IMR-90 (cell line): ENCODE results near the gene TANGO6. TPM values are rescaled to one million over a fixed set of nuclear protein-coding genes. Genes with fewer than 3 reads are reported as not detected.

Source experiments
- ATAC-seq: fragments of 200-7000 bp; cut with Tn5 transposase; 2 replicates; pipeline ENCODE4 v1.9.1; 2020; ENCODE audit warnings: low read depth, mild to moderate bottlenecking, moderate library complexity
- BruUV-seq: library from RNA; stranded (reverse); fragments of 400-500 nt; replicated peaks from 2 replicates; lab custom pipeline; 2021; lab: Mats Ljungman, UMichigan
- CTCF ChIA-PET: fragments of 300-600 bp; formaldehyde crosslinking; extraction: SDS; loops from one replicate; lab custom pipeline; 2021; ENCODE audit warnings: antibody characterized with exemption; lab: Yijun Ruan, JAX
- POLR2A ChIA-PET: fragments of 300-600 bp; sonication (Branson Sonifier 250); formaldehyde crosslinking; loops from one replicate; lab custom pipeline; 2022; ENCODE audit warnings: antibody characterized with exemption; ENCODE audit not compliant: unreplicated experiment; lab: Charles Lee
- DNase-seq: peaks from one replicate; pipeline ENCODE4 v3.0.0; 2013
- H2AFZ ChIP-seq: replicated peaks from 2 replicates; pipeline ENCODE3; 2013; ENCODE audit warnings: low read length, mild to moderate bottlenecking; ENCODE audit not compliant: poor library complexity
- H2AK5ac ChIP-seq: 2 replicates; pipeline ENCODE4 v1.6.1; 2013; ENCODE audit warnings: low read depth, low read length, inconsistent platforms
- H2AK9ac ChIP-seq: replicated peaks from 2 replicates; pipeline ENCODE3; 2013; ENCODE audit warnings: mild to moderate bottlenecking, low read depth, low read length, moderate library complexity; ENCODE audit not compliant: poor library complexity
- H2BK120ac ChIP-seq: 2 replicates; pipeline ENCODE4 v1.6.1; 2013; ENCODE audit warnings: low read depth, low read length, inconsistent platforms
- H2BK15ac ChIP-seq: 3 replicates; pipeline ENCODE4 v1.6.1; 2013; ENCODE audit warnings: low read depth, low read length, inconsistent platforms
- H2BK20ac ChIP-seq: 2 replicates; pipeline ENCODE4 v1.6.1; 2013; ENCODE audit warnings: low read depth, mild to moderate bottlenecking, inconsistent platforms, low read length, moderate library complexity
- H2BK5ac ChIP-seq: 2 replicates; pipeline ENCODE4 v1.6.1; 2013; ENCODE audit warnings: mild to moderate bottlenecking, low read depth, low read length, inconsistent platforms; ENCODE audit not compliant: poor library complexity, severe bottlenecking
- H3K14ac ChIP-seq: replicated peaks from 2 replicates; pipeline ENCODE4 v1.6.1; 2013; ENCODE audit warnings: low read depth, low read length, inconsistent platforms
- H3K18ac ChIP-seq: 2 replicates; pipeline ENCODE4 v1.6.1; 2013; ENCODE audit warnings: low read depth, low read length, control low read depth
- H3K23ac ChIP-seq: 2 replicates; pipeline ENCODE4 v1.6.1; 2013; ENCODE audit warnings: low read depth, low read length, inconsistent platforms
- H3K27ac ChIP-seq: 2 replicates; pipeline ENCODE4 v1.5.1; 2013; ENCODE audit warnings: mild to moderate bottlenecking, control low read depth, low read length; ENCODE audit not compliant: insufficient read depth
- H3K27me3 ChIP-seq: 2 replicates; pipeline ENCODE4 v1.6.1; 2013; ENCODE audit warnings: low read length; ENCODE audit not compliant: control insufficient read depth, insufficient read depth
- H3K36me3 ChIP-seq: 2 replicates; pipeline ENCODE4 v1.6.1; 2013; ENCODE audit warnings: low read length, mixed read lengths; ENCODE audit not compliant: control insufficient read depth, insufficient read depth
- H3K4ac ChIP-seq: 2 replicates; pipeline ENCODE4 v1.6.1; 2013; ENCODE audit warnings: low read depth, low read length, inconsistent platforms
- H3K4me1 ChIP-seq: 2 replicates; pipeline ENCODE4 v1.6.1; 2013; ENCODE audit warnings: low read length, mixed read lengths; ENCODE audit not compliant: control insufficient read depth, insufficient read depth
- H3K4me2 ChIP-seq: 2 replicates; pipeline ENCODE4 v1.6.1; 2013; ENCODE audit warnings: low read depth, mild to moderate bottlenecking, control low read depth, low read length, moderate library complexity
- H3K4me3 ChIP-seq: 2 replicates; pipeline ENCODE4 v1.5.1; 2013; ENCODE audit warnings: low read depth, mild to moderate bottlenecking, control low read depth, low read length, moderate library complexity; ENCODE audit not compliant: insufficient read depth
- H3K56ac ChIP-seq: 2 replicates; pipeline ENCODE4 v1.6.1; 2013; ENCODE audit warnings: low read length, inconsistent platforms; ENCODE audit not compliant: insufficient read depth; ENCODE audit errors: extremely low read depth
- H3K79me1 ChIP-seq, 2 experiments: 2 replicates each; pipeline ENCODE4 v1.6.1; 2013; ENCODE audit warnings: low read length in 2 of 2, inconsistent platforms in 1 of 2, low read depth in 1 of 2
- H3K9ac ChIP-seq: 2 replicates; pipeline ENCODE4 v1.6.1; 2013; ENCODE audit warnings: low read depth, low read length, control low read depth
- H3K9me1 ChIP-seq: 2 replicates; pipeline ENCODE4 v1.6.1; 2013; ENCODE audit warnings: low read length, inconsistent platforms; ENCODE audit not compliant: insufficient read depth
- H3K9me3 ChIP-seq: 2 replicates; pipeline ENCODE4 v1.6.1; 2013; ENCODE audit warnings: low read length; ENCODE audit not compliant: control insufficient read depth, insufficient read depth
- H4K20me1 ChIP-seq: 2 replicates; pipeline ENCODE4 v1.6.1; 2013; ENCODE audit warnings: low read length, inconsistent platforms; ENCODE audit not compliant: insufficient read depth
- H4K5ac ChIP-seq: 2 replicates; pipeline ENCODE4 v1.6.1; 2013; ENCODE audit warnings: mild to moderate bottlenecking, low read depth, low read length, control low read depth
- H4K8ac ChIP-seq, 2 experiments: 2 replicates each; pipeline ENCODE4 v1.6.1; 2013; ENCODE audit warnings: low read depth in 2 of 2, low read length in 2 of 2, control low read depth in 1 of 2, inconsistent platforms in 1 of 2
- H4K91ac ChIP-seq: 2 replicates; pipeline ENCODE4 v1.6.1; 2013; ENCODE audit warnings: low read depth, low read length, inconsistent platforms; ENCODE audit not compliant: insufficient read depth
- RAD21 ChIP-seq: IDR thresholded peaks from 2 replicates; pipeline ENCODE4 v1.6.1; 2012; ENCODE audit warnings: low read length, improper control_type of control experiment
- RCOR1 ChIP-seq: IDR thresholded peaks from 2 replicates; pipeline ENCODE4 v1.6.1; 2012; ENCODE audit warnings: mild to moderate bottlenecking, low read length, improper control_type of control experiment; ENCODE audit not compliant: insufficient replicate concordance
- RFX5 ChIP-seq: IDR thresholded peaks from 2 replicates; pipeline ENCODE4 v1.8.0; 2012; ENCODE audit warnings: low read depth, mild to moderate bottlenecking, low read length, moderate library complexity
- USF2 ChIP-seq: fragments of 150-350 bp; IDR thresholded peaks from 2 replicates; pipeline ENCODE4 v1.6.1; 2017; ENCODE audit warnings: mild to moderate bottlenecking, antibody characterized with exemption, low read length, low read depth
- WGBS, 2 experiments: methylation state at CpG; one replicate each; pipeline versions ENCODE4 v1.1.5 to v1.1.7; 2013; ENCODE audit warnings: missing lambda C conversion rate in 2 of 2; ENCODE audit not compliant: insufficient read length in 1 of 2; ENCODE audit errors: extremely low coverage in 2 of 2; 5-methylcytosine and 5-hydroxymethylcytosine counted together
- dilution Hi-C: fragments of 300-500 bp; cut with HindIII; formaldehyde crosslinking; loops from one replicate; pipeline ENCODE4 v1.14.3; 2018; ENCODE audit warnings: low sequenced_read_pairs; ENCODE audit not compliant: unreplicated experiment
- in situ Hi-C: fragments of 300-500 bp; cut with MboI; formaldehyde crosslinking; loops from 3 replicates; pipeline ENCODE4 v1.14.3; 2019; ENCODE audit warnings: low sequenced_read_pairs, inconsistent platforms, mixed read lengths
- intact Hi-C: fragments of 100-400 bp; cut with micrococcal nuclease; formaldehyde crosslinking; loops from 2 replicates; pipeline ENCODE4 v1.10.0; 2022
- polyA plus RNA-seq, 3 experiments: library from polyadenylated mRNA; depleted of rRNA; stranded (reverse); fragments of >200 nt; gene quantifications; 2 replicates each; pipeline ENCODE4 v1.2.3, GENCODE V29; 2012; ENCODE audit warnings: low replicate concordance in 1 of 3
- total RNA-seq: library from RNA; depleted of rRNA; stranded (reverse); fragments of >200 nt; gene quantifications from 2 replicates; pipeline ENCODE4 v1.2.3, GENCODE V29; 2012

The TANGO6 gene
- total and polyA plus RNA-seq, 2 of the 4 experiments (the other 2 are of a cell fraction), result 6.7 to 22.4 TPM

- in situ Hi-C loops, result no loop called here
- no peak overlapping the region for H3K4me2 ChIP-seq
- no peak overlapping the region for H3K14ac ChIP-seq
- H3K4ac ChIP-seq, result no peak overlapping the region
- H3K9me3 ChIP-seq, result no peaks in the 10 kb centered on the region
- TF ChIP-seq USF2, result no peak
- no peak for TF ChIP-seq RFX5
- TF ChIP-seq RAD21, result no peak
- TF ChIP-seq RCOR1, result no peak
- H4K20me1 ChIP-seq, result no peaks in the 10 kb centered on the region
- ChIA-PET CTCF (interaction anchor here (0.5 kb wide), 1 partner anchor 50 kb away, joined by 5 read pairs; no protein-coding TSS in a partner anchor), POLR2A (no interaction called here)
- no peak overlapping the region for H3K4me3 ChIP-seq
- no peak overlapping the region for H4K8ac ChIP-seq
- 0 out of 2 replicates have a peak, but pooled peaks cover 5% of the 10 kb centered on the region for H3K9me1 ChIP-seq
- no peaks in the 10 kb centered on the region for H3K79me1 ChIP-seq
- no TSS peak for BruUV-seq
- peaks cover 5% of the 10 kb centered on the region for H3K36me3 ChIP-seq
- no peak overlapping the region for H3K56ac ChIP-seq
- no peak overlapping the region for H2BK20ac ChIP-seq
- 100% methylated on average over 1 of the region's 3 CpGs; no CpG with 5 or more reads in 1 of the 2 experiments for WGBS, 2 experiments
- DNase-seq, result no peak
- H4K5ac ChIP-seq, result no peak overlapping the region
- no peaks in the 10 kb centered on the region for H3K27me3 ChIP-seq
- no peak overlapping the region for H4K91ac ChIP-seq
- no peak overlapping the region for H2AK5ac ChIP-seq
- dilution Hi-C loops, result no loop called here
- no peak overlapping the region for H3K27ac ChIP-seq
- H2AK9ac ChIP-seq, result no peak overlapping the region
- no peaks in the 10 kb centered on the region; the same call in 1 of the 2 replicates for H3K4me1 ChIP-seq
- no peak overlapping the region for H3K18ac ChIP-seq
- H2BK120ac ChIP-seq, result no peak overlapping the region
- intact Hi-C loops, result no loop called here
- H2AFZ ChIP-seq, result no peak overlapping the region
- H3K23ac ChIP-seq, result no peak overlapping the region
- no peak for ATAC-seq
- H2BK15ac ChIP-seq, result no peak overlapping the region
- no peak overlapping the region for H3K9ac ChIP-seq
- no peak overlapping the region for H2BK5ac ChIP-seq
Observed at GRCh38 chr16:68920349-68920748, 77.0 kb downstream of the TANGO6 start.
